ENCODE measurements around the gene ZNF76.

ZNF76 gene

GRCh38 chr6:35238843-35239289 is 20.7 kb upstream of the ZNF76 start:
- no peak for DNase-seq

- DNase-seq = no peak
Observed at GRCh38 chr6:35239581-35239980, 20.0 kb upstream of the ZNF76 start.

GRCh38 chr6:35240838-35241801 is 18.4 kb upstream of the ZNF76 start:
- peak; percentile 87 for DNase-seq

GRCh38 chr6:35242486-35242885 is 17.0 kb upstream of the ZNF76 start:
- no peak for DNase-seq

- no peak for DNase-seq
Observed at GRCh38 chr6:35242906-35243305, 16.6 kb upstream of the ZNF76 start.

- DNase-seq = no peak
Observed at GRCh38 chr6:35243386-35243958, 16.1 kb upstream of the ZNF76 start.

GRCh38 chr6:35244551-35244950 is 15.0 kb upstream of the ZNF76 start:
- DNase-seq = no peak

GRCh38 chr6:35247642-35248231 is 11.8 kb upstream of the ZNF76 start:
- no peak for DNase-seq

- no peak for DNase-seq
Observed at GRCh38 chr6:35248300-35248699, 11.2 kb upstream of the ZNF76 start.

GRCh38 chr6:35248965-35249364 is 10.6 kb upstream of the ZNF76 start:
- no peak for DNase-seq

- no peak for DNase-seq
Observed at GRCh38 chr6:35251949-35252348, 7.6 kb upstream of the ZNF76 start.

- no peak for DNase-seq
Observed at GRCh38 chr6:35253249-35253648, 6.3 kb upstream of the ZNF76 start.

- DNase-seq = no peak
Observed at GRCh38 chr6:35258336-35258735, 1.2 kb upstream of the ZNF76 start.

GRCh38 chr6:35258858-35259193 is 709 bp upstream of the ZNF76 start:
- DNase-seq = peak; percentile 35

- peak; percentile 56 for DNase-seq
Observed at GRCh38 chr6:35259948-35260590, 534 bp downstream of the ZNF76 start.

GRCh38 chr6:35260591-35261570 is 1.3 kb downstream of the ZNF76 start:
- DNase-seq = no peak

GRCh38 chr6:35262596-35262995 is 3.1 kb downstream of the ZNF76 start:
- no peak for DNase-seq

GRCh38 chr6:35264550-35265274 is 5.2 kb downstream of the ZNF76 start:
- DNase-seq = no peak

- no peak for DNase-seq
Observed at GRCh38 chr6:35265523-35265922, 6.0 kb downstream of the ZNF76 start.

GRCh38 chr6:35267446-35267845 is 7.9 kb downstream of the ZNF76 start:
- DNase-seq = no peak

- DNase-seq = no peak
Observed at GRCh38 chr6:35267897-35268296, 8.4 kb downstream of the ZNF76 start.

GRCh38 chr6:35272005-35272404 is 12.5 kb downstream of the ZNF76 start:
- DNase-seq = no peak

All from 8988T (cell line).